Hindlimb muscle (tissue), 1 donor: ENCODE measurements around the gene PHF21A. TPM values are rescaled to one million over a fixed set of nuclear protein-coding genes. Genes with fewer than 3 reads are reported as not detected.
"Not testable (repeated sequence)": the region's sequence is repeated elsewhere in the genome, so short reads cannot be mapped to it uniquely, and the experiment has no call there.

Experiments used
- DNase-seq: peaks from one replicate; pipeline ENCODE4 v3.0.0-alpha.2; 2013
- polyA plus RNA-seq: library from polyadenylated mRNA; unstranded; fragments of 120-200 nt; gene quantifications from one replicate; pipeline ENCODE4 v1.2.1, GENCODE V29; 2013; ENCODE audit not compliant: insufficient read length

The PHF21A gene
- polyA plus RNA-seq, 1 donor, result 37.4 TPM

- DNase-seq, result no peak
These were observed 138.4 kb downstream of the PHF21A start for GRCh38 chr11:45982656-45983470.

GRCh38 chr11:45981826-45982225, 139.4 kb downstream of the PHF21A start:
- not testable (repeated sequence) for DNase-seq

- no peak for DNase-seq
These were observed 146.4 kb downstream of the PHF21A start for GRCh38 chr11:45974806-45975205.

GRCh38 chr11:45973601-45974000, 147.7 kb downstream of the PHF21A start:
- no peak for DNase-seq

GRCh38 chr11:45968901-45969300, 152.4 kb downstream of the PHF21A start:
- no peak for DNase-seq

- DNase-seq, result no peak
These were observed 153.7 kb downstream of the PHF21A start for GRCh38 chr11:45967506-45967905.

- peak; percentile 83 for DNase-seq
These were observed 156.3 kb downstream of the PHF21A start for GRCh38 chr11:45964911-45965389.

GRCh38 chr11:45961751-45962240, 159.5 kb downstream of the PHF21A start:
- DNase-seq, result no peak

GRCh38 chr11:45960387-45961095, 160.7 kb downstream of the PHF21A start:
- DNase-seq, result peak; percentile 58

- DNase-seq, result no peak
These were observed 161.4 kb downstream of the PHF21A start for GRCh38 chr11:45959851-45960250.

- no peak for DNase-seq
These were observed 171.3 kb downstream of the PHF21A start for GRCh38 chr11:45949992-45950407.

GRCh38 chr11:45948356-45948755, 172.9 kb downstream of the PHF21A start:
- no peak for DNase-seq

GRCh38 chr11:45947885-45948284, 173.4 kb downstream of the PHF21A start:
- DNase-seq, result no peak

GRCh38 chr11:45945397-45945999, 175.8 kb downstream of the PHF21A start:
- DNase-seq, result no peak

GRCh38 chr11:45942381-45942780, 178.9 kb downstream of the PHF21A start:
- DNase-seq, result no peak

- DNase-seq, result no peak
These were observed 180.0 kb downstream of the PHF21A start for GRCh38 chr11:45941285-45941684.

- DNase-seq, result no peak
These were observed 181.4 kb downstream of the PHF21A start for GRCh38 chr11:45939836-45940235.

- DNase-seq, result no peak
These were observed 183.3 kb downstream of the PHF21A start for GRCh38 chr11:45937916-45938315.

GRCh38 chr11:45936511-45937054, 184.7 kb downstream of the PHF21A start:
- no peak for DNase-seq

GRCh38 chr11:45935349-45936064, 185.7 kb downstream of the PHF21A start:
- DNase-seq, result no peak

- no peak for DNase-seq
These were observed 186.5 kb downstream of the PHF21A start for GRCh38 chr11:45934580-45935318.
